ENCODE measurements around the gene GATAD2A. TPM values are rescaled to one million over a fixed set of nuclear protein-coding genes. Genes with fewer than 3 reads are reported as not detected.
A peak's percentile ranks its signal among the peaks of the same experiment; 100 is the strongest.

GATAD2A gene
- total and polyA plus RNA-seq, 9 of the 15 experiments (the other 6 are each of a cell fraction or from before 2014, with no cell fraction given), result 2.4 to 226 (median 44.2) TPM

DNA sequence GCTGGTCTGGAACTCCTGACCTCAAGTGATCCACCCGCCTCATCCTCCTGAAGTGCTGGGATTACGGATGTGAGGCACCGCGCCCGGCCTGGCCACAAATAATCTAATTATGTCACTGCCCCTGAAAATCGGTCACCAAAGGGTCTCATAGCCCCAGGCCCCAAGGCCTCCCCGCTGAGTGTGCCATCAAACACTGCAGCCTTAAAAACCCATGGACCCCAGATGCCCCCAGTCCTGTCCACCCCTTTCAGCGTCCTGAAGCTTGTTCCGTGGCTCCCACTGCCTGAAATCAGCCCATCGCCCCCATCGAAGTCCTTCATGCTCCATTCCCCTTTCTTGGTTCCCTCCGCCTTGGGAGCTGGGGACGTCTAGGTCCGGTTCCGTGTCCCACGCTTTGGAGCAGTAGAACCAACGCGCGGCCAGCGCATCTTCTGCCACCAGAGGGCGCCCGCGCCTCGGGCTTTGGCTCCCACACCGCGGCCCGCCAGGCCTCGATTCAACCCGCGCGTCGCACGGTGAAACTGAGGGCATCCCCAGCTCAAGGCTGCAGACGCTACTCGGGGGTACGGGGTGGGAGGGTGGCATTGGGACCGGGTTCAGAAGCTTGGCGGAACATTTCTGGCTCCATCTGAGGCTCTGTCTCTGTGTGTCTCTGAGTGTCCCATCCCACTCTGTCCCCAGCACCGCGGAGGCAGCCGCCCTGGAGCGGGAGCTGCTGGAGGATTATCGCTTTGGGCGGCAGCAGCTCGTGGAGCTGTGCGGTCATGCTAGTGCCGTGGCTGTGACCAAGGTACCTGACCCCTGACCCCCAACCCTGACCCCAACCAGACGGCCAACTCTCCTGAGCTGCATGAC, 126.7 kb downstream of the GATAD2A start (continued):
- no peak for TF ChIP-seq ELF1 (tag; IDR thresholded peaks at IDR 0.05)
- TF ChIP-seq ZNF232 (CRISPR knock-in tag; IDR thresholded peaks at IDR 0.05), result no peak
- 0 out of 2 replicates have a peak, but pooled peaks have one; percentile 54 for TF ChIP-seq ZNF609 (CRISPR knock-in tag; IDR thresholded peaks at IDR 0.05; ENCODE audit: borderline replicate concordance)
- TF ChIP-seq SMAD2 (IDR thresholded peaks at IDR 0.05; ENCODE audit: low read depth, low read length), result no peak
- TF ChIP-seq GTF2E2 (tag; IDR thresholded peaks at IDR 0.05), result no peak
- no peak for TF ChIP-seq ZNF318 (IDR thresholded peaks at IDR 0.05; ENCODE audit: borderline replicate concordance in 1 of 2, low read depth in 1 of 2)
- TF ChIP-seq GTF2F1 (IDR thresholded peaks at IDR 0.05; ENCODE audit: low read depth, low read length), result no peak
- TF ChIP-seq, protein P1, sequence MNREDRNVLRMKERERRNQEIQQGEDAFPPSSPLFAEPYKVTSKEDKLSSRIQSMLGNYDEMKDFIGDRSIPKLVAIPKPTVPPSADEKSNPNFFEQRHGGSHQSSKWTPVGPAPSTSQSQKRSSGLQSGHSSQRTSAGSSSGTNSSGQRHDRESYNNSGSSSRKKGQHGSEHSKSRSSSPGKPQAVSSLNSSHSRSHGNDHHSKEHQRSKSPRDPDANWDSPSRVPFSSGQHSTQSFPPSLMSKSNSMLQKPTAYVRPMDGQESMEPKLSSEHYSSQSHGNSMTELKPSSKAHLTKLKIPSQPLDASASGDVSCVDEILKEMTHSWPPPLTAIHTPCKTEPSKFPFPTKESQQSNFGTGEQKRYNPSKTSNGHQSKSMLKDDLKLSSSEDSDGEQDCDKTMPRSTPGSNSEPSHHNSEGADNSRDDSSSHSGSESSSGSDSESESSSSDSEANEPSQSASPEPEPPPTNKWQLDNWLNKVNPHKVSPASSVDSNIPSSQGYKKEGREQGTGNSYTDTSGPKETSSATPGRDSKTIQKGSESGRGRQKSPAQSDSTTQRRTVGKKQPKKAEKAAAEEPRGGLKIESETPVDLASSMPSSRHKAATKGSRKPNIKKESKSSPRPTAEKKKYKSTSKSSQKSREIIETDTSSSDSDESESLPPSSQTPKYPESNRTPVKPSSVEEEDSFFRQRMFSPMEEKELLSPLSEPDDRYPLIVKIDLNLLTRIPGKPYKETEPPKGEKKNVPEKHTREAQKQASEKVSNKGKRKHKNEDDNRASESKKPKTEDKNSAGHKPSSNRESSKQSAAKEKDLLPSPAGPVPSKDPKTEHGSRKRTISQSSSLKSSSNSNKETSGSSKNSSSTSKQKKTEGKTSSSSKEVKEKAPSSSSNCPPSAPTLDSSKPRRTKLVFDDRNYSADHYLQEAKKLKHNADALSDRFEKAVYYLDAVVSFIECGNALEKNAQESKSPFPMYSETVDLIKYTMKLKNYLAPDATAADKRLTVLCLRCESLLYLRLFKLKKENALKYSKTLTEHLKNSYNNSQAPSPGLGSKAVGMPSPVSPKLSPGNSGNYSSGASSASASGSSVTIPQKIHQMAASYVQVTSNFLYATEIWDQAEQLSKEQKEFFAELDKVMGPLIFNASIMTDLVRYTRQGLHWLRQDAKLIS (CRISPR knock-in tag; IDR thresholded peaks at IDR 0.05), result no peak
- no peak for TF ChIP-seq ZNF23 (CRISPR knock-in tag; IDR thresholded peaks at IDR 0.05)
